MM.1S (cell line): ENCODE data around the gene SAMD4A.

ENCODE experiments used
- CTCF ChIP-seq: fragments of 300-600 bp; sonication (generic); IDR thresholded peaks from 2 replicates; pipeline ENCODE4 v1.5.1; 2016; ENCODE audit warnings: antibody characterized with exemption, low read length, mixed read lengths
- EZH2 ChIP-seq: fragments of 300-600 bp; sonication (generic); optimal IDR thresholded peaks from 2 replicates; pipeline ENCODE3; 2017; ENCODE audit warnings: low read depth, mild to moderate bottlenecking, antibody characterized with exemption, low read length, mixed read lengths
- EZH2phosphoT487 ChIP-seq: fragments of 300-600 bp; sonication (generic); IDR thresholded peaks from 2 replicates; pipeline ENCODE4 v1.6.1; 2018; ENCODE audit warnings: antibody characterized with exemption, low read length

- TF ChIP-seq CTCF (no peak), EZH2 (no peak), EZH2phosphoT487 (no peak)
Observed at GRCh38 chr14:54775486-54776140, 208.7 kb downstream of the SAMD4A start.
